ENCODE results near the gene GSTM4. TPM values are rescaled to one million over a fixed set of nuclear protein-coding genes. Genes with fewer than 3 reads are reported as not detected.

GSTM4 gene
- total and polyA plus RNA-seq, 9 of the 15 experiments (the other 6 are each of a cell fraction or from before 2014, with no cell fraction given): 18.8 to 53.4 (median 38.8) TPM

GRCh38 chr1:109667452-109668122 is 11.7 kb downstream of the GSTM4 start, which contains the start of gene GSTM2 (continued):
- TF ChIP-seq ZNF639 (CRISPR knock-in tag; conservative IDR thresholded peaks at IDR 0.05 in 1 of 2, IDR thresholded peaks at IDR 0.05 in 1 of 2): no peak
- no peak for TF ChIP-seq KDM4B (IDR thresholded peaks at IDR 0.05; ENCODE audit: borderline replicate concordance in 2 of 2, low read depth in 1 of 2)
- no peak for TF ChIP-seq ZNF77 (CRISPR knock-in tag; IDR thresholded peaks at IDR 0.05)
- TF ChIP-seq PYGO2 (tag; IDR thresholded peaks at IDR 0.05): no peak
- TF ChIP-seq, protein P1, sequence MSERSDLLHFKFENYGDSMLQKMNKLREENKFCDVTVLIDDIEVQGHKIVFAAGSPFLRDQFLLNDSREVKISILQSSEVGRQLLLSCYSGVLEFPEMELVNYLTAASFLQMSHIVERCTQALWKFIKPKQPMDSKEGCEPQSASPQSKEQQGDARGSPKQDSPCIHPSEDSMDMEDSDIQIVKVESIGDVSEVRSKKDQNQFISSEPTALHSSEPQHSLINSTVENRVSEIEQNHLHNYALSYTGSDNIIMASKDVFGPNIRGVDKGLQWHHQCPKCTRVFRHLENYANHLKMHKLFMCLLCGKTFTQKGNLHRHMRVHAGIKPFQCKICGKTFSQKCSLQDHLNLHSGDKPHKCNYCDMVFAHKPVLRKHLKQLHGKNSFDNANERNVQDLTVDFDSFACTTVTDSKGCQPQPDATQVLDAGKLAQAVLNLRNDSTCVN (CRISPR knock-in tag; IDR thresholded peaks at IDR 0.05): no peak
- no peak for TF ChIP-seq ZNF311 (CRISPR knock-in tag; IDR thresholded peaks at IDR 0.05)
- no peak for TF ChIP-seq FOS (IDR thresholded peaks at IDR 0.05; ENCODE audit: extremely low read depth, insufficient read length)
- TF ChIP-seq XRCC3 (IDR thresholded peaks at IDR 0.05): no peak
- TF ChIP-seq ZNF551 (CRISPR knock-in tag; IDR thresholded peaks at IDR 0.05): no peak

Measured in K562 (cell line).